BLaER1 treated with 17β-estradiol and CSF1 and Interleukin-3, amounts not matched to agents 10 nM and 100 nM (cell line): ENCODE measurements around the gene GSK3A.
A peak's percentile ranks its signal among the peaks of the same experiment; 100 is the strongest.

Experiments
- H3K27ac ChIP-seq, 11 experiments: shearing (Covaris generic); formaldehyde crosslinking; 2 replicates each; pipeline ENCODE4 v1.8.1; 2022
- H3K27me3 ChIP-seq, 11 experiments: shearing (Covaris generic); formaldehyde crosslinking; 2 replicates each; pipeline ENCODE4 v1.8.1; 2022
- H3K36me3 ChIP-seq, 11 experiments: shearing (Covaris generic); formaldehyde crosslinking; 2 replicates each; pipeline ENCODE4 v1.8.1; 2022
- H3K4me1 ChIP-seq, 10 experiments: shearing (Covaris generic); formaldehyde crosslinking; 2 replicates each; pipeline ENCODE4 v1.8.1; 2022
- H3K4me2 ChIP-seq, 11 experiments: shearing (Covaris generic); formaldehyde crosslinking; 2 replicates each; pipeline ENCODE4 v1.8.1; 2022
- H3K4me3 ChIP-seq, 10 experiments: shearing (Covaris generic); formaldehyde crosslinking; 2 replicates each; pipeline ENCODE4 v1.8.1; 2022
- H3K9ac ChIP-seq, 11 experiments: shearing (Covaris generic); formaldehyde crosslinking; 2 replicates each; pipeline ENCODE4 v1.8.1; 2022
- H3K9me3 ChIP-seq, 11 experiments: shearing (Covaris generic); formaldehyde crosslinking; replicated peaks in 1 of 11; 2 replicates each; pipeline ENCODE4 v1.8.1; 2022
- H4K20me1 ChIP-seq, 11 experiments: shearing (Covaris generic); formaldehyde crosslinking; 2 replicates each; pipeline ENCODE4 v1.8.1; 2022
- Cebpa-rat ChIP-seq, 11 experiments: shearing (Covaris generic); IDR thresholded peaks; 2 replicates each; pipeline ENCODE4 v1.8.1; 2022

GSK3A gene

DNA sequence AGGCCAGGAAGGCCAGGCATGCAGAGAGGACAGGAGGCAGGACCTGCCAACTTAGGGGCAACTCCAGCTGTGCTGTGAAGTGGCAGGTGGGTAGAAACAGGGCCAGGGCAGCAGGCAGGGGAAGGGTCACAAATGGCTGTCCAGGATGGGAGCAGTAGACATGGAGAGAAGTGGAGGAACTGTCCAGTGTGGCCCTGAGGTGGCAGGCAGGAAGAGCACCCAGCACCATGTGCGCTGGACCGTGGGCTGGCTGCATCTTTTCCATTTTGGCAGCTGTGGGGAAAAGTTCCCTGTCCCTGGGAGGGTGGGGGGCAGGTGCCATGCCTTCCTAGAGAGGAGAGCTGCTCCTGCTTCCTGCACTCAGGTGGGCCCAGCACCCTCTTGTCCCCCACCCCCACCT is 38.7 kb downstream of the GSK3A start:
- TF ChIP-seq Cebpa-rat (IDR thresholded peaks at IDR 0.05), result no peak
- peaks cover 61 to 85% (median 79%) of the 10 kb centered on the region in 11 experiments for H3K36me3 ChIP-seq
- H3K27ac ChIP-seq, result peak overlapping the region in 7 of 11 experiments; percentile 92 to 97 (median 95); a peak in 12 of 22 replicates
- peaks cover 0 to 83% (median 14%) of the 10 kb centered on the region in 11 experiments; a peak in 12 of 22 replicates for H4K20me1 ChIP-seq
- H3K9me3 ChIP-seq, result no peaks in the 10 kb centered on the region
- H3K4me2 ChIP-seq, result peak overlapping the region in 7 of 11 experiments; percentile 5 to 98 (median 88); a peak in 11 of 22 replicates
- H3K4me3 ChIP-seq, result no peak overlapping the region
- peaks cover 63 to 98% (median 79%) of the 10 kb centered on the region in 10 experiments for H3K4me1 ChIP-seq
- H3K27me3 ChIP-seq, result no peaks in the 10 kb centered on the region
- H3K9ac ChIP-seq, result peak overlapping the region in 2 of 11 experiments; percentile 84 to 86; a peak in 1 of 22 replicates

DNA sequence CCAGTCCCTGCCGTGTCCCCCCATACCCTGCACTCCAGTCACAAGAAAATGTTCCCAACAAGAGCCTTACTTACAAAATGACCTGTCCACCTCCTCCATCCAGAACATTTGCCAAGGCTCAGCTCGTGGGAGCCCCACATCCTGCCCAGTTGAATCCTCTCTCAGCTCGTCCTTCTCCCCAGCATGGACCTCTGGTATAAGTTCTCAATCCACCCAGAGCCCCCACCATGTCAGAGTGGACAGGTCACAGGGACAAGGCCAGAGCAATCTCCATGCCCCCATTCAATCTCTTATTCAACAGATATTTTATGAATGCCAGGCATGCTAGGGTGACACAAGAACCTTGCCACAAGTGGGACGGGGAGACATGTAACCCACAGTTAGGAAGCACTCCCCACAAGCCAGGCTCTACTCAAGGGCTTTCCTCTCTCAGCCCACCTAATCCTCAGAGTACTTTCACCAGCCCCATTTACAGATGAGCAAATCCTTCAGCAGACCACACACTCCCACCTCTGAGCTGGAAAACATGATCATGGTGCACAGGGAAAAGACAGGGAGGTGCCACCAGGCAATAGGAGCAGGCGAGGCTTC is 40.0 kb downstream of the GSK3A start:
- H3K9me3 ChIP-seq, result no peaks in the 10 kb centered on the region
- no peaks in the 10 kb centered on the region for H3K27me3 ChIP-seq
- peak overlapping the region in 6 of 10 experiments; percentile 1 to 43 (median 10); a peak in 5 of 20 replicates for H3K4me3 ChIP-seq
- peak overlapping the region in 9 of 11 experiments; percentile 52 to 87 (median 84); a peak in 16 of 22 replicates for H3K9ac ChIP-seq
- peak overlapping the region; percentile 87 to 99 (median 97) for H3K4me2 ChIP-seq
- H3K27ac ChIP-seq, result peak overlapping the region; percentile 85 to 97 (median 93)
- H3K36me3 ChIP-seq, result peaks cover 59 to 83% (median 75%) of the 10 kb centered on the region in 11 experiments
- peak in 1 of 11 experiments; percentile 3; a peak in 2 of 22 replicates for TF ChIP-seq Cebpa-rat (IDR thresholded peaks at IDR 0.05)
- peaks cover 0 to 76% (median 9%) of the 10 kb centered on the region in 11 experiments; a peak in 12 of 22 replicates for H4K20me1 ChIP-seq
- peaks cover 65 to 98% (median 79%) of the 10 kb centered on the region in 10 experiments for H3K4me1 ChIP-seq

DNA sequence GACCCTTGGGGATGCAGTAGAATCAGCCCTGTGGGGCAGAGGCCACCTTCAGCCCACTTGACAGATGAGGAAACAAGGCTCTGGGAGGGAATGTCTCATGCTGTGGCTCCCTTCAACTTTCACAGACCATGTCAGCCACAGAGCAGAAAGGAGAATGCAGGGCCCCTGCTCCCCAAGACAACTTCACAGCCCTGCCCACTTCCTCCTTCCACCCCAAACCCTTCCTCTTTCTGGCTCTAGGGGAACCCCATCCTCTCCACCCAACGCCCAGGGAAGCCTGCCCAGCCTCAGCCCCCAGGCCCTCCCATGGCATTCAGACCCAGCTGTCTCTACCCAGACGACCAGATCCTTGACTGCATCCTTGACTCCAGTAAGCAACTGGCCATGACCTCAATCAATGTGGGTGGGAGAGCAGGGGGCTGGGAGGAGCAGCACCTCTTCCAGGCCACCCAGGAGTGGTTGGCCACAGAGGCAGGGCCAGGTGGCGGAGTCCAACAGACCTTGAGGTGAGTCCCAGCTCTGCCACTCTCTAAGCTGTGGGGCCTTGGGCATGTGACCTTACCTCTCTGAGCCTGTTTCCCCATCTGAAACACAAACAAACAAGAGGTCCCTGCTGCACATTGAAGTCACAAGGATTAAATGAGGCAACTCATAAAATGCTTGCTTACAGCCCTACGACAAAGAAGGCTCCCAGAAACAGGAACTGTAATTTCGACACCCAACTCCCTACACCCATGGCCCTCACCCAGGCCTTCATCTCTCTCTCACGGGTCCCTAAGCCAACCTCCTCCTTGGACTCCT is 40.7 kb downstream of the GSK3A start:
- Histone ChIP-seq H3K9me3 (peaks cover 0 to under 1% (median 0%) of the 10 kb centered on the region in 11 experiments; a peak in 1 of 22 replicates), H3K27me3 (no peaks in the 10 kb centered on the region), H3K4me1 (peaks cover 65 to 98% (median 79%) of the 10 kb centered on the region in 10 experiments), H3K4me2 (peak overlapping the region; percentile 87 to 99 (median 97)), H3K27ac (peak overlapping the region; percentile 85 to 97 (median 93)), H3K4me3 (peak overlapping the region in 7 of 10 experiments; percentile 1 to 49 (median 11); a peak in 9 of 20 replicates), H4K20me1 (peaks cover 0 to 69% (median 2%) of the 10 kb centered on the region in 11 experiments; a peak in 11 of 22 replicates), H3K9ac (peak overlapping the region; percentile 39 to 87 (median 81)), H3K36me3 (peaks cover 58 to 83% (median 74%) of the 10 kb centered on the region in 11 experiments)
- TF ChIP-seq Cebpa-rat (IDR thresholded peaks at IDR 0.05), result peak; percentile 20 to 79 (median 58); a peak in 16 of 22 replicates

DNA sequence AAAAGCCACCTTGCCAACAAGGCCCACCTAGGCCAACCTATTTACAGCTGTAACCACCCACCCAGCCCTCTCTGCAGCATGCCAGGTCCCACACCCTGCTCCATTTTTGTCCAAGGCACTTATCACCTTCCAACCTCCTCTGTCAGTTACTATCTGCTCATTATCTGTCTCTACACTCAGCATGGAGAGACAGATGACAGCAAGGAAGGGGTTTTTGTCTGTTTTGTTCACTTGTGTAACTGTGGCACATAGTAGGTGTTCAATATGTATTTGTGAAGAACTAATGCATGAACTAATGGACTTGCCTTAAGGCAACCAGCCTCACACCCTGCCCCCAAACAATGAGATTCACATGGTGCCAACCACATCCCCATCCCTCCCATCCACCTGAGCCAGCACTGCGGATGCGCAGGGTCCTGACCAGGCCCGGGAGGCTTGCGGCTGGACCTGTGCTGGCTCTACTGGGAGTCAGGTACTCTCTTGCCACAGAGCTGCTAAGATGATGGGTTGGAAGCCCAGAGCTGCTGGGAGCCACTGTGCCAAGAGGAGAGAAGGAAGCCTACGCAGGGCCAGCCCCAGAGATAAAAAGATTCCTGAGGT is 42.2 kb downstream of the GSK3A start:
- peak overlapping the region; percentile 64 to 87 (median 81); a peak in 19 of 22 replicates for H3K9ac ChIP-seq
- H3K36me3 ChIP-seq, result peaks cover 50 to 76% (median 68%) of the 10 kb centered on the region in 11 experiments
- peak overlapping the region in 9 of 10 experiments; percentile 32 to 68 (median 55); a peak in 16 of 20 replicates for H3K4me3 ChIP-seq
- H3K4me1 ChIP-seq, result peaks cover 70 to 91% (median 87%) of the 10 kb centered on the region in 10 experiments
- no peak for TF ChIP-seq Cebpa-rat (IDR thresholded peaks at IDR 0.05)
- H3K4me2 ChIP-seq, result peak overlapping the region; percentile 87 to 99 (median 97)
- H3K27ac ChIP-seq, result peak overlapping the region; percentile 85 to 97 (median 93); a peak in 21 of 22 replicates
- H4K20me1 ChIP-seq, result peaks cover 0 to 55% (median 0%) of the 10 kb centered on the region in 11 experiments; a peak in 5 of 22 replicates
- no peaks in the 10 kb centered on the region for H3K27me3 ChIP-seq
- peaks cover 0 to 8% (median 0%) of the 10 kb centered on the region in 11 experiments; a peak in 3 of 22 replicates for H3K9me3 ChIP-seq

DNA sequence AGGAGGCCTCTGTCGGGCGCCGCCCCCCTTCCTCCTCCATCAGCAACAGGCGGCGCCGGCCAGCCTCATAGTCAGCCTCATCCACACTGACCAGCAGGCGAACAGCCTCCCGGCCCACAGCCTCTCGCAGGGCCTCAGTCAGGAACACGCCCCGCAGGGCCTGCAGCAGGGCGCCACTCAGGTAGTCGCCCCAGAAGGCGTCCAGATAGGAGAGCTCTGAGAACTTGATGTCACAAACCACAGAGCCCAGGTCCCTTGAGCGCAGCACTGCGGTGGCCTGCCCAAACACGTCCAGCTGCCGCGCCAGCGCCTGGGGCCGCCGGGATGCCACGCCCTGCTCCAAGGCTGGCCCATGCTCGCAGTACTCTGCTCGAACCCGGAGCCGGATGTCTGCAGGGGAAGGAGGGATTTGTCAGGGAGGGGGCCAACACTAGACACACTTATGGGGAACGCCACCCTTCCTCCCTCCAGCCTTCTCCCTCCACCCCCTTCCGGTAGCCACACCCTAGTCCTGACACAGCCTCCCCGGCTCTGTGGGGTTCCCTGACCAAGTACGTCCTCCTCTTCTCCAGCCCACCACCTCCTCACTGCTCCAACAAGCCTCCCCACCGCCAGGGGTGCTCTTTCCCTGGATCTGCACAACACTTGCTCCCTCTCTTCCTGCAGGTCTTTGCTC is 42.8 kb downstream of the GSK3A start:
- Histone ChIP-seq H3K36me3 (peaks cover 45 to 70% (median 62%) of the 10 kb centered on the region in 11 experiments), H4K20me1 (peaks cover 0 to 50% (median 0%) of the 10 kb centered on the region in 11 experiments; a peak in 5 of 22 replicates), H3K27me3 (no peaks in the 10 kb centered on the region), H3K27ac (peak overlapping the region; percentile 85 to 97 (median 93); a peak in 21 of 22 replicates), H3K4me3 (peak overlapping the region; percentile 11 to 68 (median 54); a peak in 18 of 20 replicates), H3K9ac (peak overlapping the region; percentile 64 to 87 (median 81)), H3K9me3 (peaks cover 0 to 8% (median 0%) of the 10 kb centered on the region in 11 experiments; a peak in 3 of 22 replicates), H3K4me2 (peak overlapping the region; percentile 87 to 99 (median 97)), H3K4me1 (peaks cover 70 to 89% (median 86%) of the 10 kb centered on the region in 10 experiments)
- TF ChIP-seq Cebpa-rat (IDR thresholded peaks at IDR 0.05), result no peak

DNA sequence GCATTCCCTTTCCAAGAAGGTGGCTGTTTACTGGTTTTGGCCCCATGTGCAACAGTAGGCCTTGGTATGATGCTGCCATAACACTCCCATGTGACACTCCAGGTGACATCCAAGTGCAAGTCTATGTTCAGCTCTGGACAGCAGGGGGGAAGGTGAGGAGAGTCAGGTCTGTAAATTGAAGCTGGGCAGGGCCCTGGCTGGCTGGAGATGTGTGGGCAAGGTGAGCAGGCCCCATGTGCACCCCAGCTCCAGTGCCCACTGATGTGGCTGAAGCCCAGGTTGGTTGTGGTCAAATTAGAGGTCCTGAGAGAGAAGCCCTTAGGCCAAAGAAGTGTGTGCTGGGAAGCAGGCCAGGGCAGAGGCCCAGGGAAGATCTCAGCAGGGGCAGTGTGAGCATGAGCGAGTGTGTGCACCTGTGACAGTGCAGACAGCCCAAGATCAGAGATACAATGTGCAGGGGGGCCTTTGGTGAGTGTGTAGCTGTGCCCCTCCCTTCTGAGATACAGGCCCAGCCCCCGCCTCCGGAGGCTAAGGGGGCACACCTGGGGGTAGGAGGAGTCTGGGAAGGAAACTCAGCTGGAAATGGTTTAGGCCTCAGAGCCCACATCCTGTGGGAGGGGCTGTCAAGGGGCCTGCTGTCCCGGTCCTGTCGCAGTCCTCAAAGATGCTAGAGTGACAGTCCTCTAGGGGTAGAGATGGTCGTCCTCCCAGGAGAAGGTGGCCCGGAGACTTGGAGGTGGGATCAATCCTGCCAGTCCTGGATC is 43.5 kb downstream of the GSK3A start:
- Histone ChIP-seq H3K9ac (peak overlapping the region; percentile 64 to 87 (median 81)), H3K4me3 (peak overlapping the region; percentile 11 to 68 (median 54); a peak in 18 of 20 replicates), H3K27ac (peak overlapping the region; percentile 85 to 97 (median 93); a peak in 21 of 22 replicates), H3K4me1 (peaks cover 70 to 87% (median 81%) of the 10 kb centered on the region in 10 experiments), H3K9me3 (peaks cover 0 to 13% (median 4%) of the 10 kb centered on the region in 11 experiments; a peak in 12 of 22 replicates), H4K20me1 (peaks cover 0 to 44% (median 0%) of the 10 kb centered on the region in 11 experiments; a peak in 4 of 22 replicates), H3K4me2 (peak overlapping the region; percentile 87 to 99 (median 97)), H3K27me3 (no peaks in the 10 kb centered on the region), H3K36me3 (peaks cover 39 to 63% (median 56%) of the 10 kb centered on the region in 11 experiments)
- no peak for TF ChIP-seq Cebpa-rat (IDR thresholded peaks at IDR 0.05)

DNA sequence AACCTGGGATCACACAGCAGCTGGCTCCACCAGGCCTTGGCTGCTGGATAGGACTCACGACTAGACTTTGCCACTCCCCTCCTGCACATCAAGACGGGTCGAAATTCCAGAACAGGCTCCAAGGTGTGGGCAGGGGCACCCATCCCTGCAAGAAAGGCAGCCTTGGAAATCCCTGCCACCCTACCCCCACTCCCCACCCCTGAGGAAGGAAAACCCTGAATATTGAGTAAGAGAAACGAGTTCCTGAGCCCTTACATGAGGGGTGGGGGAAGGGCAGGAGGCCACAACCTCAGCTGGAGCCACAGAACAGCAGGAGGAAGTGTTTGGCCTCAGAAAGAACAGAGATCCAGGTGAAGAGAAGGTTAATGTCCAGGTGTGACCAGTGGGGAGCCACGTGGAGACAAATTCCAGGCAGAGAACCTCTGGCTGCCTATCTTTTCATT is 45.0 kb downstream of the GSK3A start:
- Histone ChIP-seq H3K27ac (peak overlapping the region in 10 of 11 experiments; percentile 54 to 97 (median 92); a peak in 20 of 22 replicates), H3K9me3 (peaks cover 5 to 22% (median 12%) of the 10 kb centered on the region in 11 experiments; a peak in 20 of 22 replicates), H3K4me1 (peaks cover 65 to 73% (median 68%) of the 10 kb centered on the region in 10 experiments), H3K27me3 (no peaks in the 10 kb centered on the region), H3K9ac (peak overlapping the region; percentile 41 to 66 (median 54); a peak in 14 of 22 replicates), H3K4me2 (peak overlapping the region; percentile 77 to 99 (median 97)), H4K20me1 (peaks cover 0 to 30% (median 0%) of the 10 kb centered on the region in 11 experiments; a peak in 4 of 22 replicates), H3K4me3 (peak overlapping the region in 7 of 10 experiments; percentile 2 to 49 (median 40); a peak in 12 of 20 replicates), H3K36me3 (peaks cover 29 to 49% (median 41%) of the 10 kb centered on the region in 11 experiments; a peak in 21 of 22 replicates)
- TF ChIP-seq Cebpa-rat (IDR thresholded peaks at IDR 0.05), result no peak
